Measurements from ENCODE around the gene DISP3. TPM values are rescaled to one million over a fixed set of nuclear protein-coding genes. Genes with fewer than 3 reads are reported as not detected.

The DISP3 gene
- total RNA-seq, 1 experiment from 2014 or later: 1.1 TPM

DNA sequence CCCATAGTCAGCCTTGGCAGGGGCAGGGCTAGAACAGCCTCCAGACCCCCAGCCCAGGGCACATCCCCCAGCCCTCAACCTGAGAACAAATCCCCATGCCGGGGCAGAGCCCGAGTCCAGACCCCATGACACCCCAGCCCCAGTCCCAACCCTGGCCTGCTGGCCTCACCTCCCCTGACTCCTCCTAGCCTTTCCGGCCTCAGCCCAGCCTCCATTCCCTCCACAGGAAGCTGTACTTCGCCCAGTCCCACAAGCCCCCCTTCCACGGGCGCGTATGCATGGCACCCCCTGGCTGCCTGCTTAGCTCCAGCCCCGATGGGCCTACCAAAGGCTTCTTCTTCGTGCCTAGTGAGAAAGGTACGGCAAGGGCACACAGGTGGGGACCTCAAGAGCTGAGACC is 50.4 kb downstream of the DISP3 start:
- in situ Hi-C loops (cut with HindIII; ENCODE audit: low pct_unique_long_range_greater_than_20kb, low sequenced_read_pairs) (no loop called here), intact Hi-C loops (cut with micrococcal nuclease; ENCODE audit: unreplicated experiment) (no loop called here)
- Histone ChIP-seq H3K36me3 (ENCODE audit: control insufficient read depth, insufficient read depth, low read length) (no peaks in the 10 kb centered on the region), H3K4me3 (ENCODE audit: low read depth in 2 of 2, low read length in 2 of 2) (no peak overlapping the region), H3K9me3 (ENCODE audit: control insufficient read depth, insufficient read depth, low read depth, low read length) (no peaks in the 10 kb centered on the region), H3K4me1 (ENCODE audit: control insufficient read depth, insufficient read depth, low read length) (no peaks in the 10 kb centered on the region), H3K27me3 (ENCODE audit: control insufficient read depth, insufficient read depth, low read length) (no peaks in the 10 kb centered on the region), H3K27ac (ENCODE audit: low read length) (no peak overlapping the region)
- DNase-seq (ENCODE audit: low read depth, low spot score) (no peak), ATAC-seq (no peak)
- ChIA-PET CTCF (no interaction called here), POLR2A (no interaction called here)
- BruUV-seq (replicated peaks): no TSS peak
- TF ChIP-seq, protein P1, sequence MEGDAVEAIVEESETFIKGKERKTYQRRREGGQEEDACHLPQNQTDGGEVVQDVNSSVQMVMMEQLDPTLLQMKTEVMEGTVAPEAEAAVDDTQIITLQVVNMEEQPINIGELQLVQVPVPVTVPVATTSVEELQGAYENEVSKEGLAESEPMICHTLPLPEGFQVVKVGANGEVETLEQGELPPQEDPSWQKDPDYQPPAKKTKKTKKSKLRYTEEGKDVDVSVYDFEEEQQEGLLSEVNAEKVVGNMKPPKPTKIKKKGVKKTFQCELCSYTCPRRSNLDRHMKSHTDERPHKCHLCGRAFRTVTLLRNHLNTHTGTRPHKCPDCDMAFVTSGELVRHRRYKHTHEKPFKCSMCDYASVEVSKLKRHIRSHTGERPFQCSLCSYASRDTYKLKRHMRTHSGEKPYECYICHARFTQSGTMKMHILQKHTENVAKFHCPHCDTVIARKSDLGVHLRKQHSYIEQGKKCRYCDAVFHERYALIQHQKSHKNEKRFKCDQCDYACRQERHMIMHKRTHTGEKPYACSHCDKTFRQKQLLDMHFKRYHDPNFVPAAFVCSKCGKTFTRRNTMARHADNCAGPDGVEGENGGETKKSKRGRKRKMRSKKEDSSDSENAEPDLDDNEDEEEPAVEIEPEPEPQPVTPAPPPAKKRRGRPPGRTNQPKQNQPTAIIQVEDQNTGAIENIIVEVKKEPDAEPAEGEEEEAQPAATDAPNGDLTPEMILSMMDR (IDR thresholded peaks at IDR 0.05): no peak
- TF ChIP-seq TCF7L2 (IDR thresholded peaks at IDR 0.05; ENCODE audit: low read depth, low read length) (no peak), POLR2AphosphoS5 (IDR thresholded peaks at IDR 0.05; ENCODE audit: low read depth, low read length) (no peak), SIN3A (IDR thresholded peaks at IDR 0.05; ENCODE audit: borderline replicate concordance, insufficient read depth, low read depth, low read length) (no peak)
- TF ChIP-seq, protein P2, sequence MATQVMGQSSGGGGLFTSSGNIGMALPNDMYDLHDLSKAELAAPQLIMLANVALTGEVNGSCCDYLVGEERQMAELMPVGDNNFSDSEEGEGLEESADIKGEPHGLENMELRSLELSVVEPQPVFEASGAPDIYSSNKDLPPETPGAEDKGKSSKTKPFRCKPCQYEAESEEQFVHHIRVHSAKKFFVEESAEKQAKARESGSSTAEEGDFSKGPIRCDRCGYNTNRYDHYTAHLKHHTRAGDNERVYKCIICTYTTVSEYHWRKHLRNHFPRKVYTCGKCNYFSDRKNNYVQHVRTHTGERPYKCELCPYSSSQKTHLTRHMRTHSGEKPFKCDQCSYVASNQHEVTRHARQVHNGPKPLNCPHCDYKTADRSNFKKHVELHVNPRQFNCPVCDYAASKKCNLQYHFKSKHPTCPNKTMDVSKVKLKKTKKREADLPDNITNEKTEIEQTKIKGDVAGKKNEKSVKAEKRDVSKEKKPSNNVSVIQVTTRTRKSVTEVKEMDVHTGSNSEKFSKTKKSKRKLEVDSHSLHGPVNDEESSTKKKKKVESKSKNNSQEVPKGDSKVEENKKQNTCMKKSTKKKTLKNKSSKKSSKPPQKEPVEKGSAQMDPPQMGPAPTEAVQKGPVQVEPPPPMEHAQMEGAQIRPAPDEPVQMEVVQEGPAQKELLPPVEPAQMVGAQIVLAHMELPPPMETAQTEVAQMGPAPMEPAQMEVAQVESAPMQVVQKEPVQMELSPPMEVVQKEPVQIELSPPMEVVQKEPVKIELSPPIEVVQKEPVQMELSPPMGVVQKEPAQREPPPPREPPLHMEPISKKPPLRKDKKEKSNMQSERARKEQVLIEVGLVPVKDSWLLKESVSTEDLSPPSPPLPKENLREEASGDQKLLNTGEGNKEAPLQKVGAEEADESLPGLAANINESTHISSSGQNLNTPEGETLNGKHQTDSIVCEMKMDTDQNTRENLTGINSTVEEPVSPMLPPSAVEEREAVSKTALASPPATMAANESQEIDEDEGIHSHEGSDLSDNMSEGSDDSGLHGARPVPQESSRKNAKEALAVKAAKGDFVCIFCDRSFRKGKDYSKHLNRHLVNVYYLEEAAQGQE (IDR thresholded peaks at IDR 0.05; ENCODE audit: insufficient read depth in 1 of 2, low read depth in 2 of 2, low read length in 1 of 2): no peak

DNA sequence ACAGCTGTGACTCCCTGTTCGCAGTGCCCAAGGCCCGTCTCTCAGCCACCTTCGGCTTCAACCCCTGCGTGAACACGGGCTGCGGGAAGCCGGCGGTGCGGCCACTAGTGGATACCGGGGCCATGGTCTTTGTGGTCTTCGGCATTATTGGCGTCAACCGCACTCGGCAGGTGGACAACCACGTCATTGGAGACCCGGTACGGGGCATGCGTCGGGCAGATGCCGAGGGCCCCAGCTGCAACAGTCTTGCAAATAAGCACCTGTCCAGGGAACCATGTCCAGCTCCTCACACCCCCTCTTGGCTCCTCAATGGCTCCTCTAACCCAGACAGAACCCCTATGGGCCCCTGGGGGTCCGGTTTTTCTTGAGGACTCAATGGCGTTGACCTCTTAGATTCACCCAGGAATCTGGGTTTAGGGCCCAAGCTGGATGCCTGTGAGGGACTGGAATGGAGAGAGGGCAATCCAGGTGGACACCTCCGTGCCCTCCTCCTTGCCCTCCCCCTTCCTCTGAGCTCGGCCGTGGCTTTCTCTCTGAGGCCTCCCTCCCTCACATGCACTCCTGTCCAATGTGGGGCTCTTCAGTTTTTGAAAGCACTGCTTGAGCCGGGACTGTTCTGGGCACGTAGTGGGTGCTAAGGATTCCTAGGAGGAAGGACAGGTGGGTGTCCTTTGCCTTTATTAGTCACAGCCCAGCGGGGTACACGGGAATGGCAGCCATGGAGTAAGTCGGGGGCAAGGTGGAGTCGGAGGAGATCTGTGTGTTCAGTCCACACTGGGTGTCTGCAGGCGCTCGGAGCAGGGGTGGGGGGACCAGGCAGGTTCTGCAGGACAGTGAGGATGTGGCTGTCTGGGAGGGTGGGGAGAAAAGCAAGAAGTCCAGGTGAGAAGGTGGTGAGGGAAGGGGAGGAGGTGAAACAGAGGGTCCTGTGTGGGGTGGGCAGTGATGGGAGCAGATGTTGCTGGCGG is 51.1 kb downstream of the DISP3 start:
- Histone ChIP-seq H3K27me3 (ENCODE audit: control insufficient read depth, insufficient read depth, low read length) (no peaks in the 10 kb centered on the region), H3K4me1 (ENCODE audit: control insufficient read depth, insufficient read depth, low read length) (no peaks in the 10 kb centered on the region), H3K4me3 (ENCODE audit: low read depth in 2 of 2, low read length in 2 of 2) (no peak overlapping the region), H3K36me3 (ENCODE audit: control insufficient read depth, insufficient read depth, low read length) (no peaks in the 10 kb centered on the region), H3K9me3 (ENCODE audit: control insufficient read depth, insufficient read depth, low read depth, low read length) (no peaks in the 10 kb centered on the region), H3K27ac (ENCODE audit: low read length) (no peak overlapping the region)
- CTCF ChIA-PET: no interaction called here
- ATAC-seq (no peak), DNase-seq (ENCODE audit: low read depth, low spot score) (no peak)
- POLR2A ChIA-PET: no interaction called here
- TF ChIP-seq, protein P2 (IDR thresholded peaks at IDR 0.05; ENCODE audit: insufficient read depth in 1 of 2, low read depth in 2 of 2, low read length in 1 of 2): no peak
- TF ChIP-seq, protein P1 (IDR thresholded peaks at IDR 0.05): no peak
- no peak for TF ChIP-seq SIN3A (IDR thresholded peaks at IDR 0.05; ENCODE audit: borderline replicate concordance, insufficient read depth, low read depth, low read length)
- TF ChIP-seq TCF7L2 (IDR thresholded peaks at IDR 0.05; ENCODE audit: low read depth, low read length): no peak
- no peak for TF ChIP-seq POLR2AphosphoS5 (IDR thresholded peaks at IDR 0.05; ENCODE audit: low read depth, low read length)
- intact Hi-C loops (cut with micrococcal nuclease; ENCODE audit: unreplicated experiment): no loop called here
- BruUV-seq (replicated peaks): no TSS peak
- in situ Hi-C loops (cut with HindIII; ENCODE audit: low pct_unique_long_range_greater_than_20kb, low sequenced_read_pairs): no loop called here
